ENCODE data around the gene ARHGAP45.
"Not testable (repeated sequence)": the region's sequence is repeated elsewhere in the genome, so short reads cannot be mapped to it uniquely, and the experiment has no call there.

The ARHGAP45 gene

GRCh38 chr19:1020868-1021425, 46.0 kb upstream of the ARHGAP45 start, which contains the start of gene TMEM259:
TMEM259 (minus strand) TSS chr19:1021123; CDS start chr19:1020996, 127 bp downstream.
- peaks cover 44% of the 10 kb centered on the region for H3K79me2 ChIP-seq (ENCODE audit: insufficient read depth, low read length)

GRCh38 chr19:1023883-1024188, 43.1 kb upstream of the ARHGAP45 start:
- H3K9ac ChIP-seq (ENCODE audit: low read length); H4K20me1 ChIP-seq (ENCODE audit: insufficient read depth, low read length); H2AFZ ChIP-seq (ENCODE audit: low read length); H3K9me2 ChIP-seq (ENCODE audit: low read depth, low read length); H3K4me2 ChIP-seq (ENCODE audit: low read length); H3K27me3 ChIP-seq (ENCODE audit: insufficient read depth, low read length); H3K4me3 ChIP-seq (ENCODE audit: low read depth, low read length, poor library complexity, severe bottlenecking); H3K9me3 ChIP-seq (ENCODE audit: low read length); H3K36me3 ChIP-seq (ENCODE audit: insufficient read depth, low read length); H3F3A ChIP-seq (ENCODE audit: insufficient read depth, low read length): not testable (repeated sequence)
- Histone ChIP-seq H3K27ac (ENCODE audit: low read depth, low read length, poor library complexity, severe bottlenecking) (peak overlapping the region; percentile 1), H3K79me2 (ENCODE audit: insufficient read depth, low read length) (peaks cover 27% of the 10 kb centered on the region), H3K4me1 (ENCODE audit: insufficient read depth, low read length, severe bottlenecking) (peaks cover 37% of the 10 kb centered on the region)

More at GRCh38 chr19:1020868-1021425, 46.0 kb upstream of the ARHGAP45 start, which contains the start of gene TMEM259:
- peak within 1 kb of the TSS; percentile 99 for H3K4me3 ChIP-seq (ENCODE audit: low read depth, low read length, poor library complexity, severe bottlenecking)
- no peaks in the 10 kb centered on the region for H3K27me3 ChIP-seq (ENCODE audit: insufficient read depth, low read length)
- H3K9me2 ChIP-seq (ENCODE audit: low read depth, low read length) = no peaks in the 10 kb centered on the region
- H3K27ac ChIP-seq (ENCODE audit: low read depth, low read length, poor library complexity, severe bottlenecking) = peak within 1 kb of the TSS; percentile 86
- H3K4me1 ChIP-seq (ENCODE audit: insufficient read depth, low read length, severe bottlenecking) = peaks cover 56% of the 10 kb centered on the region
- H4K20me1 ChIP-seq (ENCODE audit: insufficient read depth, low read length) = no peaks in the 10 kb centered on the region
- no peaks in the 10 kb centered on the region for H3K9me3 ChIP-seq (ENCODE audit: low read length)
- peaks cover 3% of the 10 kb centered on the region; the same call in 1 of the 2 replicates for H3K36me3 ChIP-seq (ENCODE audit: insufficient read depth, low read length)
- H3F3A ChIP-seq (ENCODE audit: insufficient read depth, low read length) = peaks cover 5% of the 10 kb centered on the region
- H2AFZ ChIP-seq (ENCODE audit: low read length) = no peak within 1 kb of the TSS
- H3K9ac ChIP-seq (ENCODE audit: low read length) = peak within 1 kb of the TSS; percentile 99
- H3K4me2 ChIP-seq (ENCODE audit: low read length) = peak within 1 kb of the TSS; percentile 99
- no peak for TF ChIP-seq CTCF (IDR thresholded peaks at IDR 0.05; ENCODE audit: low read length)
- no peak for TF ChIP-seq EZH2 (IDR thresholded peaks at IDR 0.05; ENCODE audit: borderline replicate concordance, low read length)

GRCh38 chr19:1025080-1025479, 41.9 kb upstream of the ARHGAP45 start:
- H3K27me3 ChIP-seq (ENCODE audit: insufficient read depth, low read length); H2AFZ ChIP-seq (ENCODE audit: low read length); H3F3A ChIP-seq (ENCODE audit: insufficient read depth, low read length); H3K4me3 ChIP-seq (ENCODE audit: low read depth, low read length, poor library complexity, severe bottlenecking); H3K4me2 ChIP-seq (ENCODE audit: low read length); H3K9me2 ChIP-seq (ENCODE audit: low read depth, low read length); H3K27ac ChIP-seq (ENCODE audit: low read depth, low read length, poor library complexity, severe bottlenecking); H3K9me3 ChIP-seq (ENCODE audit: low read length); H3K9ac ChIP-seq (ENCODE audit: low read length); H4K20me1 ChIP-seq (ENCODE audit: insufficient read depth, low read length): not testable (repeated sequence)
- peaks cover 15% of the 10 kb centered on the region for H3K79me2 ChIP-seq (ENCODE audit: insufficient read depth, low read length)
- H3K36me3 ChIP-seq (ENCODE audit: insufficient read depth, low read length) = peaks cover 10% of the 10 kb centered on the region; the same call in 1 of the 2 replicates
- peaks cover 37% of the 10 kb centered on the region for H3K4me1 ChIP-seq (ENCODE audit: insufficient read depth, low read length, severe bottlenecking)

GRCh38 chr19:1025960-1026782, 40.8 kb upstream of the ARHGAP45 start, which contains the start of gene CNN2:
CNN2 (plus strand) TSS chr19:1026608; CDS start chr19:1026662, 54 bp downstream.
- peaks cover 46% of the 10 kb centered on the region for H3K4me1 ChIP-seq (ENCODE audit: insufficient read depth, low read length, severe bottlenecking)
- peak within 1 kb of the TSS; percentile 88 for H3K27ac ChIP-seq (ENCODE audit: low read depth, low read length, poor library complexity, severe bottlenecking)
- peaks cover 15% of the 10 kb centered on the region; the same call in 1 of the 2 replicates for H3K36me3 ChIP-seq (ENCODE audit: insufficient read depth, low read length)
- peaks cover 5% of the 10 kb centered on the region for H3F3A ChIP-seq (ENCODE audit: insufficient read depth, low read length)
- peak within 1 kb of the TSS; percentile 97 for H3K4me2 ChIP-seq (ENCODE audit: low read length)
- no peaks in the 10 kb centered on the region for H3K27me3 ChIP-seq (ENCODE audit: insufficient read depth, low read length)
- no peaks in the 10 kb centered on the region for H3K9me2 ChIP-seq (ENCODE audit: low read depth, low read length)
- TF ChIP-seq EZH2 (IDR thresholded peaks at IDR 0.05; ENCODE audit: borderline replicate concordance, low read length) (no peak), CTCF (IDR thresholded peaks at IDR 0.05; ENCODE audit: low read length) (no peak)
- H3K9me3 ChIP-seq (ENCODE audit: low read length) = no peaks in the 10 kb centered on the region
- H3K4me3 ChIP-seq (ENCODE audit: low read depth, low read length, poor library complexity, severe bottlenecking) = peak within 1 kb of the TSS; percentile 98
- H2AFZ ChIP-seq (ENCODE audit: low read length) = no peak within 1 kb of the TSS
- no peaks in the 10 kb centered on the region for H4K20me1 ChIP-seq (ENCODE audit: insufficient read depth, low read length)
- peaks cover 9% of the 10 kb centered on the region for H3K79me2 ChIP-seq (ENCODE audit: insufficient read depth, low read length)
- H3K9ac ChIP-seq (ENCODE audit: low read length) = peak within 1 kb of the TSS; percentile 98

Measured in OCI-LY1 (cell line).